Adrenal gland (tissue), 12 donors: Measurements from ENCODE around the gene PPP5C. TPM values are rescaled to one million over a fixed set of nuclear protein-coding genes. Genes with fewer than 3 reads are reported as not detected.
"Not testable (repeated sequence)": the region's sequence is repeated elsewhere in the genome, so short reads cannot be mapped to it uniquely, and the experiment has no call there.

Experiments
- DNase-seq, 7 donors: peaks; one replicate each; pipeline ENCODE4 v3.0.0-alpha.2; 2019 to 2020
- H3K27ac ChIP-seq, 5 donors: fragments of 200-600 bp; sonication (generic) in 4 of 5; 1 replicate in 3 of 5; 2 replicates in 2 of 5; pipeline versions ENCODE4 v1.5.1 to v1.8.0; 2016 to 2020; ENCODE audit warnings: mild to moderate bottlenecking in 1 of 5
- H3K27me3 ChIP-seq: fragments of 200-600 bp; 2 replicates; pipeline ENCODE4 v1.8.0; 2021
- H3K36me3 ChIP-seq, 2 donors: fragments of 200-600 bp; replicated peaks in 1 of 2; 1 replicate in 1 of 2; 2 replicates in 1 of 2; pipeline versions ENCODE4 v1.5.1 to v1.8.0; 2018 to 2022
- H3K4me1 ChIP-seq, 2 donors: fragments of 200-600 bp; replicated peaks in 1 of 2; 1 replicate in 1 of 2; 2 replicates in 1 of 2; pipeline versions ENCODE4 v1.5.1 to v1.8.0; 2018 to 2021
- H3K4me3 ChIP-seq, 4 donors: fragments of 200-600 bp; sonication (generic) in 3 of 4; one replicate each; pipeline ENCODE4 v1.5.1; 2016 to 2018
- H3K9me3 ChIP-seq, 3 donors: fragments of 200-600 bp; sonication (generic) in 1 of 3; replicated peaks in 1 of 3; 1 replicate in 2 of 3; 2 replicates in 1 of 3; pipeline versions ENCODE4 v1.5.1 to v1.8.0; 2016 to 2021
- POLR2A ChIP-seq, 2 donors: fragments of 450-650 bp; IDR thresholded peaks; one replicate each; pipeline ENCODE4 v1.6.1; 2017; ENCODE audit warnings: antibody characterized with exemption in 2 of 2, mild to moderate bottlenecking in 2 of 2, moderate library complexity in 1 of 2
- WGBS, 4 donors: extraction: QIAGEN DNeasy Blood & Tissue Kit in 2 of 4; methylation state at CpG; one replicate each; pipeline versions ENCODE4 v1.1.5 to v1.1.7; 2013 to 2017; 5-methylcytosine and 5-hydroxymethylcytosine counted together
- intact Hi-C, 2 donors: fragments of 100-400 bp; cut with DNase I; formaldehyde crosslinking; loops; one replicate each; pipeline versions ENCODE4 v1.14.1 to v1.15.0; 2022 to 2023
- polyA plus RNA-seq, 3 donors: library from polyadenylated mRNA; stranded (reverse); fragments of 200-250 nt in 2 of 3; fragments of 350-450 nt in 1 of 3; fragmentation: Illumina TruSeq in 1 of 3; extraction: RNeasy Lipid Tissue Mini Kit (QIAGEN cat#74804) in 1 of 3; gene quantifications; one replicate each; pipeline ENCODE4 v1.2.3, GENCODE V29; 2013 to 2014
- small RNA-seq, 2 donors: library from RNA; depleted of rRNA; stranded (forward); fragments of <200 nt; gene quantifications; one replicate each; pipeline ENCODE3, GENCODE V24; 2016
- total RNA-seq, 9 donors: library from RNA; depleted of rRNA in 4 of 9; stranded (reverse); fragments of >200 nt in 4 of 9; fragments of 120-200 nt in 1 of 9; fragmentation: NEBNext Ultra II Directional in 1 of 9; extraction: Animal tissue kit (Norgen Biotek cat#: 25700) in 1 of 9; gene quantifications; one replicate each; pipeline versions ENCODE4 v1.1.0 to v1.2.4, GENCODE V29; 2013 to 2023
- TF ChIP-seq, protein P1 (sequence below), 6 experiments: fragments of 450-650 bp in 4 of 6; fragments of 200-600 bp in 2 of 6; sonication (generic) in 1 of 6; IDR thresholded peaks; 1 replicate in 5 of 6; 2 replicates in 1 of 6; pipeline versions ENCODE4 v1.5.1 to v1.8.0; 2016 to 2021; ENCODE audit warnings: antibody characterized with exemption in 6 of 6, mild to moderate bottlenecking in 2 of 6, moderate library complexity in 1 of 6
- donor health status: healthy with polysubstance abuse.
- donor health status: Bipolar disorder and iron deficiency.
- donor health status: DM: yes; HTN: yes; CAD: no.
- donor health status: DM: no; HTN: no; CAD: no.
- donor health status: DM: no; HTN: no; CAD: no.
- donor health status: DM: yes; HTN: yes; CAD: no.

The PPP5C gene
- total and polyA plus RNA-seq, 12 donors = 42.3 to 135 (median 75.1) TPM

DNA sequence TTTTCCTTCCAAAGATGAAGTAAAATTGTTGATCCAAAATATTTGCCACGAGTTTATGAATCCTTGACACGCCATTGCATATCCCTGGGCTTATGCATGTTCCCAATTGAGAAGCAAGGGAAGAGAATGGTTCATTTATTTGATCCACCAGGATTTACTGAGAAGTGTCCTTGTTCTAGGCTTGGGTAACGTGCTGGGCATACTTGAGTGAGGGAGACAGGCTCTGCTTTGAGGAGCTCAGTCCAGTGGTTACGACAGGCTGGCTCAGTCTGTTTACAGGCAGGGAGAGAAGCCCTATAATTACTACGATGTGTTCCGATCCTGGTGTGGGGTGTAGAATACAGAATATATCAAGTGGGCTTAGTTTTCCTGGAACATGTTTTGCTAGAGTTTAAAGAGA lies 88.1 kb downstream of the PPP5C start:
- no peak overlapping the region for H3K4me3 ChIP-seq
- TF ChIP-seq, protein P1, sequence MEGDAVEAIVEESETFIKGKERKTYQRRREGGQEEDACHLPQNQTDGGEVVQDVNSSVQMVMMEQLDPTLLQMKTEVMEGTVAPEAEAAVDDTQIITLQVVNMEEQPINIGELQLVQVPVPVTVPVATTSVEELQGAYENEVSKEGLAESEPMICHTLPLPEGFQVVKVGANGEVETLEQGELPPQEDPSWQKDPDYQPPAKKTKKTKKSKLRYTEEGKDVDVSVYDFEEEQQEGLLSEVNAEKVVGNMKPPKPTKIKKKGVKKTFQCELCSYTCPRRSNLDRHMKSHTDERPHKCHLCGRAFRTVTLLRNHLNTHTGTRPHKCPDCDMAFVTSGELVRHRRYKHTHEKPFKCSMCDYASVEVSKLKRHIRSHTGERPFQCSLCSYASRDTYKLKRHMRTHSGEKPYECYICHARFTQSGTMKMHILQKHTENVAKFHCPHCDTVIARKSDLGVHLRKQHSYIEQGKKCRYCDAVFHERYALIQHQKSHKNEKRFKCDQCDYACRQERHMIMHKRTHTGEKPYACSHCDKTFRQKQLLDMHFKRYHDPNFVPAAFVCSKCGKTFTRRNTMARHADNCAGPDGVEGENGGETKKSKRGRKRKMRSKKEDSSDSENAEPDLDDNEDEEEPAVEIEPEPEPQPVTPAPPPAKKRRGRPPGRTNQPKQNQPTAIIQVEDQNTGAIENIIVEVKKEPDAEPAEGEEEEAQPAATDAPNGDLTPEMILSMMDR (IDR thresholded peaks at IDR 0.05) = no peak
- no peak for TF ChIP-seq POLR2A (IDR thresholded peaks at IDR 0.05)
- no peaks in the 10 kb centered on the region for H3K9me3 ChIP-seq
- WGBS, 4 donors = 48 to 60% (median 54%) methylated on average over 6 of the region's 6 CpGs
- no peaks in the 10 kb centered on the region for H3K36me3 ChIP-seq
- intact Hi-C loops = no loop called here
- no peak overlapping the region for H3K27ac ChIP-seq
- H3K27me3 ChIP-seq = no peaks in the 10 kb centered on the region
- H3K4me1 ChIP-seq = no peaks in the 10 kb centered on the region
- no peak for DNase-seq

DNA sequence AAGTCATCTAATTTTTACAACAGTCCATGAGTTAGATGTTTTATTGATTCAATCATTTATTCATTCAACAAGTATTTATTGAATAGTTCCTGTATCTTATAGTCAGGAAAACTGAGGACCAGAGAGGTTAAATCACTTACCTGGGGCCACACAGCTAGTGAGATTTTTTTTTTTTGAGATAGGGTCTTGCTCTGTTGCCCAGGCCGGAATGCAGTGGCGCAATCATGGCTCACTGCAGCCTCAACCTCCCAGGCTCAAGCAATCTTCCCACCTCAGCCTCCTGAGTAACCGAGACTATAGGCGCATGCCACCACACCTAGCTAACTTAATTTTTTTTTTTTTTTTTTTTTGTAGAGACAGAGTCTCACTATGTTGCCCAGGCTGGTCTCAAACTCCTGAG lies 88.8 kb downstream of the PPP5C start:
- WGBS, 4 donors = 88 to 99% (median 93%) methylated on average over 4 of the region's 4 CpGs
- not testable (repeated sequence) for H3K27me3 ChIP-seq, H3K4me1 ChIP-seq

More for the DNA sequence above, 88.8 kb downstream of the PPP5C start:
- H3K9me3 ChIP-seq, intact Hi-C loops, H3K4me3 ChIP-seq, H3K27ac ChIP-seq, DNase-seq, H3K36me3 ChIP-seq: not testable (repeated sequence)

Small RNA genes lying within 50 kb of the gene (small RNA-seq; reads per million reads assigned to genes)
- 0 reads per million in 2 donors for gene RNU6-924P

Other genes starting within 250 kb of the PPP5C start
- gene IGFL3, start 222.4 kb upstream of the PPP5C start, total RNA-seq = not detected
- gene IGFL3, start 222.4 kb upstream of the PPP5C start, polyA plus RNA-seq = not detected
- under 1 TPM in 1 of 9 donors, not detected in 8; 0.11 TPM for gene IGFL2, start 198.8 kb upstream of the PPP5C start, total RNA-seq
- gene IGFL2, start 198.8 kb upstream of the PPP5C start, polyA plus RNA-seq = not detected
- gene IGFL1, start 117.3 kb upstream of the PPP5C start, total RNA-seq = not detected
- not detected for gene IGFL1, start 117.3 kb upstream of the PPP5C start, polyA plus RNA-seq
- 10 to 100 TPM in 8 of 9 donors, 1 to 10 TPM in 1; 4.4 to 67.0 (median 29.5) TPM for gene HIF3A, start 50.0 kb upstream of the PPP5C start, total RNA-seq
- gene HIF3A, start 50.0 kb upstream of the PPP5C start, polyA plus RNA-seq = 10 to 100 TPM in 2 of 3 donors, 1 to 10 TPM in 1; 2.7 to 69.0 (median 17.2) TPM
- 10 to 100 TPM; 24.1 to 74.0 (median 35.2) TPM for gene CCDC8, start 66.5 kb downstream of the PPP5C start, total RNA-seq
- 10 to 100 TPM in 2 of 3 donors, 1 to 10 TPM in 1; 6.3 to 20.5 (median 18.8) TPM for gene CCDC8, start 66.5 kb downstream of the PPP5C start, polyA plus RNA-seq
- gene PNMA8C, start 81.8 kb downstream of the PPP5C start, total RNA-seq = 1 to 10 TPM; 1.5 to 4.4 (median 2.0) TPM
- 1 to 10 TPM in 2 of 3 donors, under 1 TPM in 1; 0.47 to 2.4 (median 1.4) TPM for gene PNMA8C, start 81.8 kb downstream of the PPP5C start, polyA plus RNA-seq
- 10 to 100 TPM; 29.7 to 64.6 (median 46.5) TPM for gene PNMA8A, start 124.5 kb downstream of the PPP5C start, total RNA-seq
- gene PNMA8A, start 124.5 kb downstream of the PPP5C start, polyA plus RNA-seq = 10 to 100 TPM in 2 of 3 donors, 1 to 10 TPM in 1; 7.6 to 61.7 (median 14.2) TPM
- gene PNMA8B, start 148.8 kb downstream of the PPP5C start, total RNA-seq = 10 to 100 TPM; 21.8 to 63.4 (median 30.5) TPM
- 10 to 100 TPM in 1 of 3 donors, 1 to 10 TPM in 2; 7.6 to 15.1 (median 7.9) TPM for gene PNMA8B, start 148.8 kb downstream of the PPP5C start, polyA plus RNA-seq